SK-N-SH (cell line): ENCODE data around the gene STK16. TPM values are rescaled to one million over a fixed set of nuclear protein-coding genes. Genes with fewer than 3 reads are reported as not detected.

Experiments
- CTCF ChIA-PET: fragments of 300-600, 350-600 bp; formaldehyde crosslinking; extraction: SDS; loops from one replicate; lab custom pipeline; 2021; lab: Yijun Ruan, JAX
- POLR2A ChIA-PET: fragments of 350-600 bp; sonication (Branson Sonifier 250); formaldehyde crosslinking; extraction: SDS; loops from one replicate; lab custom pipeline; 2020; ENCODE audit warnings: antibody characterized with exemption, inconsistent platforms; lab: Yijun Ruan, JAX
- DNase-seq: peaks from one replicate; pipeline ENCODE4 v3.0.0; 2012
- H2AFZ ChIP-seq: fragments of 200-600 bp; sonication (generic); 2 replicates; pipeline ENCODE4 v1.8.1; 2016; ENCODE audit warnings: antibody characterized with exemption, mild to moderate bottlenecking, low read depth
- H3F3A ChIP-seq: fragments of 200-600 bp; sonication (generic); replicated peaks from 2 replicates; pipeline ENCODE3; 2016; ENCODE audit warnings: antibody characterized with exemption, mild to moderate bottlenecking; ENCODE audit not compliant: insufficient read depth
- H3K27ac ChIP-seq, 2 experiments: fragments of 200-500 bp in 1 of 2; fragments of 200-600 bp in 1 of 2; sonication (Bioruptor generic) in 1 of 2; sonication (generic), shearing (Covaris generic) in 1 of 2; 2 replicates each; pipeline versions ENCODE4 v1.5.1 to v1.6.1; 2014 to 2016; ENCODE audit warnings: low read depth in 2 of 2, inconsistent platforms in 1 of 2, low read length in 1 of 2, mild to moderate bottlenecking in 1 of 2, mixed read lengths in 1 of 2
- H3K27me3 ChIP-seq: fragments of 200-600 bp; sonication (generic), shearing (Covaris generic); 2 replicates; pipeline ENCODE4 v1.6.1; 2016; ENCODE audit warnings: mixed run types; ENCODE audit not compliant: insufficient read depth
- H3K36me3 ChIP-seq, 2 experiments: fragments of 200-500 bp in 1 of 2; fragments of 200-600 bp in 1 of 2; sonication (Bioruptor generic) in 1 of 2; sonication (generic) in 1 of 2; replicated peaks in 1 of 2; 2 replicates each; pipeline versions ENCODE3 to v1.5.1; 2014 to 2016; ENCODE audit warnings: low read length in 1 of 2, mild to moderate bottlenecking in 1 of 2; ENCODE audit not compliant: insufficient read depth in 2 of 2, control insufficient read depth in 1 of 2
- H3K4me1 ChIP-seq, 2 experiments: fragments of 200-500 bp in 1 of 2; fragments of 200-600 bp in 1 of 2; sonication (Bioruptor generic) in 1 of 2; sonication (generic), shearing (Covaris generic) in 1 of 2; 2 replicates each; pipeline versions ENCODE4 v1.5.1 to v1.6.1; 2014 to 2016; ENCODE audit warnings: low read depth in 1 of 2, low read length in 1 of 2, mixed run types in 1 of 2; ENCODE audit not compliant: insufficient read depth in 2 of 2, control insufficient read depth in 1 of 2
- H3K4me2 ChIP-seq: fragments of 200-600 bp; sonication (generic), shearing (Covaris generic); 2 replicates; pipeline ENCODE4 v1.6.1; 2017; ENCODE audit warnings: mixed run types
- H3K4me3 ChIP-seq, 2 experiments: fragments of 200-500 bp in 1 of 2; fragments of 200-600 bp in 1 of 2; sonication (Bioruptor generic) in 1 of 2; sonication (generic), shearing (Covaris generic) in 1 of 2; 2 replicates each; pipeline versions ENCODE4 v1.5.1 to v1.8.1; 2014 to 2016; ENCODE audit warnings: low read depth in 2 of 2, inconsistent platforms in 1 of 2, low read length in 1 of 2, mild to moderate bottlenecking in 1 of 2, mixed read lengths in 1 of 2, moderate library complexity in 1 of 2
- H3K79me2 ChIP-seq: fragments of 200-600 bp; sonication (generic); 2 replicates; pipeline ENCODE4 v1.8.1; 2017; ENCODE audit warnings: mild to moderate bottlenecking; ENCODE audit not compliant: insufficient read depth
- H3K9ac ChIP-seq: fragments of 200-600 bp; sonication (generic); 2 replicates; pipeline ENCODE4 v1.6.1; 2017; ENCODE audit warnings: mixed run types
- H3K9me2 ChIP-seq: fragments of 200-600 bp; sonication (generic); 2 replicates; pipeline ENCODE4 v1.6.1; 2017; ENCODE audit warnings: mixed run types
- H3K9me3 ChIP-seq: fragments of 200-600 bp; sonication (generic); 2 replicates; pipeline ENCODE4 v1.6.1; 2017; ENCODE audit warnings: mixed run types, mild to moderate bottlenecking, moderate library complexity
- H4K20me1 ChIP-seq: fragments of 200-600 bp; sonication (generic); 2 replicates; pipeline ENCODE4 v1.6.1; 2017; ENCODE audit warnings: mild to moderate bottlenecking, mixed run types; ENCODE audit not compliant: insufficient read depth
- CTCF ChIP-seq: fragments of 200-600 bp; sonication (generic); IDR thresholded peaks from 2 replicates; pipeline ENCODE4 v1.6.1; 2017; ENCODE audit warnings: antibody characterized with exemption, mild to moderate bottlenecking, moderate library complexity
- EZH2phosphoT487 ChIP-seq: fragments of 200-600 bp; sonication (generic); IDR thresholded peaks from 2 replicates; pipeline ENCODE4 v1.6.1; 2017; ENCODE audit warnings: low read depth, mixed run types, mild to moderate bottlenecking, antibody characterized with exemption, moderate library complexity, borderline replicate concordance
- IRF3 ChIP-seq: fragments of 150-350 bp; IDR thresholded peaks from 2 replicates; pipeline ENCODE4 v1.6.1; 2016; ENCODE audit warnings: mild to moderate bottlenecking, low read depth, low read length
- MXI1 ChIP-seq: IDR thresholded peaks from 2 replicates; pipeline ENCODE4 v1.6.1; 2012; ENCODE audit warnings: mild to moderate bottlenecking, low read depth, low read length, improper control_type of control experiment
- PBX3 ChIP-seq: IDR thresholded peaks from 2 replicates; pipeline ENCODE4; 2012
- TAF1 ChIP-seq: IDR thresholded peaks from 2 replicates; pipeline ENCODE4 v1.6.1; 2012; ENCODE audit warnings: low read depth, mild to moderate bottlenecking, low read length, moderate library complexity, borderline replicate concordance
- TCF12 ChIP-seq: IDR thresholded peaks from 2 replicates; pipeline ENCODE4 v1.4.0; 2012
- YY1 ChIP-seq: IDR thresholded peaks from 2 replicates; pipeline ENCODE4 v1.4.0; 2012; ENCODE audit warnings: low read depth, mild to moderate bottlenecking
- WGBS: methylation state at CpG from one replicate; pipeline ENCODE4 v1.1.6; 2017; ENCODE audit warnings: low lambda C conversion rate; 5-methylcytosine and 5-hydroxymethylcytosine counted together
- polyA plus RNA-seq, 3 experiments: library from polyadenylated mRNA; depleted of rRNA; stranded (reverse); fragments of >200 nt; gene quantifications; 2 replicates each; pipeline ENCODE4 v1.2.3, GENCODE V29; 2012

The STK16 gene
- polyA plus RNA-seq, 1 of the 3 experiments (the other 2 are of a cell fraction) = 57.6 TPM

- peaks cover 19% of the 10 kb centered on the region for H3F3A ChIP-seq
- H3K4me2 ChIP-seq = peak overlapping the region; percentile 34; the same call in 1 of the 2 replicates
- CTCF ChIA-PET = interaction anchor here (0.8 to 3.5 kb wide), 5 partner anchors 28 to 220 kb away, joined by 3 to 19 read pairs (median 3); partner anchors contain the start of gene DNAJB2
- H3K9me2 ChIP-seq = no peaks in the 10 kb centered on the region
- H3K27me3 ChIP-seq = peaks cover 16% of the 10 kb centered on the region; the same call in 1 of the 2 replicates
- DNase-seq = no peak
- no peak overlapping the region for H3K4me3 ChIP-seq
- no peak overlapping the region for H3K9ac ChIP-seq
- peaks cover 20% of the 10 kb centered on the region for H3K79me2 ChIP-seq
- POLR2A ChIA-PET = interaction anchor here (1.5 kb wide), 1 partner anchor 20 kb away, joined by 6 read pairs; the partner anchor contains the start of genes ANKZF1 and ATG9A
- peak overlapping the region; percentile 14 to 56; a peak in 2 of 4 replicates for H3K27ac ChIP-seq
- TF ChIP-seq TAF1 = no peak
- no peak for TF ChIP-seq CTCF
- no peak for TF ChIP-seq EZH2phosphoT487
- no peak for TF ChIP-seq MXI1
- TF ChIP-seq, all 33 proteins: peak for 0
- Histone ChIP-seq H2AFZ (no peak overlapping the region), H4K20me1 (no peaks in the 10 kb centered on the region), H3K4me1 (peaks cover 19 to 36% of the 10 kb centered on the region in 2 experiments), H3K9me3 (no peaks in the 10 kb centered on the region), H3K36me3 (peaks cover 6 to 16% of the 10 kb centered on the region in 2 experiments)
- 72% methylated on average over 8 of the region's 22 CpGs for WGBS
These were observed 4.9 kb downstream of the STK16 start for GRCh38 chr2:219250049-219250781.

- Histone ChIP-seq H3K9ac (no peak overlapping the region), H3K9me3 (no peaks in the 10 kb centered on the region), H4K20me1 (no peaks in the 10 kb centered on the region), H3K4me1 (peaks cover 19 to 26% of the 10 kb centered on the region in 2 experiments; a peak in 3 of 4 replicates), H3K4me3 (no peak overlapping the region), H3K79me2 (peaks cover 6% of the 10 kb centered on the region; the same call in 1 of the 2 replicates), H3K36me3 (peaks cover 5 to 16% of the 10 kb centered on the region in 2 experiments), H2AFZ (no peak overlapping the region), H3K4me2 (no peak overlapping the region), H3K9me2 (no peaks in the 10 kb centered on the region), H3K27ac (no peak overlapping the region), H3F3A (peaks cover 19% of the 10 kb centered on the region), H3K27me3 (peaks cover 27% of the 10 kb centered on the region)
- TF ChIP-seq MXI1 (no peak), YY1 (no peak), PBX3 (no peak), TCF12 (no peak), IRF3 (no peak)
- POLR2A ChIA-PET = interaction anchor here (0.7 kb wide), 1 partner anchor 34 kb away, joined by 3 read pairs; no protein-coding TSS in a partner anchor
- WGBS = 96% methylated on average over 4 of the region's 6 CpGs
- no peak for DNase-seq
- CTCF ChIA-PET = interaction anchor here (1.0 to 5.5 kb wide), 6 partner anchors 10 to 76 kb away, joined by 3 to 44 read pairs (median 4); no protein-coding TSS in a partner anchor
These were observed 6.4 kb downstream of the STK16 start for GRCh38 chr2:219251656-219252055.
